ENCODE data around the gene TSC2.

DNA sequence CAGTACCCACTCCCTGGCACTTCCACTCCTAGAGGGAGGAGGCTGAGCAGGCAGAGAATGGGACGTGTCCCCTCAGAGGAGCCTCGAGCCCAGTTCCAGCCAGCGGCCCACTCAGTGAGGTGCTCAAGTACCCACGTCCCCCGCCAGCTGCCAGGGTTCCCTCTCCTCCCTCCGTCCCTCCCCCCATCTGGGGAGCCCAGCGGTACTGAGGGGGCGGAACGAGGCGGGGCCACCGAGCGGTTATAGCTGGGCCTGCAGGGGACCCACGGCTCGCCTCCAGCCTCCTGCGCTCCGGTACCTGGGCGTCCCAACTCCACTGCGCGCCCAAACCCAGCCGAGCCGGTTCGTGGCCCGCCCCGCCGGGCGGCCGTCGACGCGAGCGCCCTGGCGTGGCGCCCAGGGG, 28.3 kb upstream of the TSC2 start, which contains the start of gene NPW:
- TF ChIP-seq CTCF (IDR thresholded peaks at IDR 0.05), result no peak
- TF ChIP-seq POLR2AphosphoS5 (IDR thresholded peaks at IDR 0.05), result no peak
- no peak for TF ChIP-seq POLR2A (IDR thresholded peaks at IDR 0.05)
- no peak for TF ChIP-seq EP300 (IDR thresholded peaks at IDR 0.05)
